Skeletal muscle tissue (tissue), 4 donors: ENCODE measurements around the gene STRN4. TPM values are rescaled to one million over a fixed set of nuclear protein-coding genes. Genes with fewer than 3 reads are reported as not detected.
A peak's percentile ranks its signal among the peaks of the same experiment; 100 is the strongest.
"Not testable (repeated sequence)": the region's sequence is repeated elsewhere in the genome, so short reads cannot be mapped to it uniquely, and the experiment has no call there.

Source experiments
- H3K27ac ChIP-seq: one replicate; pipeline ENCODE4 v1.7.0; 2013; ENCODE audit warnings: mild to moderate bottlenecking, low read depth, low read length, inconsistent platforms
- H3K27me3 ChIP-seq, 3 donors: one replicate each; pipeline ENCODE4 v1.7.0; 2013; ENCODE audit warnings: low read length in 3 of 3; ENCODE audit not compliant: control insufficient read depth in 3 of 3, insufficient read depth in 3 of 3
- H3K36me3 ChIP-seq, 3 donors: one replicate each; pipeline ENCODE4 v1.7.0; 2013; ENCODE audit warnings: low read length in 3 of 3; ENCODE audit not compliant: control insufficient read depth in 3 of 3, insufficient read depth in 3 of 3
- H3K4me1 ChIP-seq, 3 donors: one replicate each; pipeline ENCODE4 v1.7.0; 2013; ENCODE audit warnings: low read length in 3 of 3, mild to moderate bottlenecking in 3 of 3; ENCODE audit not compliant: control insufficient read depth in 3 of 3, insufficient read depth in 3 of 3
- H3K4me3 ChIP-seq, 3 donors: one replicate each; pipeline ENCODE4 v1.7.0; 2013; ENCODE audit warnings: low read length in 3 of 3
- H3K9ac ChIP-seq, 3 donors: one replicate each; pipeline ENCODE4 v1.7.0; 2013; ENCODE audit warnings: low read length in 3 of 3, mild to moderate bottlenecking in 3 of 3, moderate library complexity in 2 of 3, low read depth in 1 of 3
- H3K9me3 ChIP-seq, 3 donors: one replicate each; pipeline ENCODE4 v1.7.0; 2013; ENCODE audit warnings: low read length in 3 of 3; ENCODE audit not compliant: control insufficient read depth in 3 of 3
- total RNA-seq: library from RNA; depleted of rRNA; stranded (reverse); fragments of >200 nt; gene quantifications from one replicate; pipeline ENCODE4 v1.2.3, GENCODE V29; 2014
- donor health status: Osteomylitis.

Gene STRN4
- total RNA-seq, 1 donor from 2014 or later: 28.2 TPM

DNA sequence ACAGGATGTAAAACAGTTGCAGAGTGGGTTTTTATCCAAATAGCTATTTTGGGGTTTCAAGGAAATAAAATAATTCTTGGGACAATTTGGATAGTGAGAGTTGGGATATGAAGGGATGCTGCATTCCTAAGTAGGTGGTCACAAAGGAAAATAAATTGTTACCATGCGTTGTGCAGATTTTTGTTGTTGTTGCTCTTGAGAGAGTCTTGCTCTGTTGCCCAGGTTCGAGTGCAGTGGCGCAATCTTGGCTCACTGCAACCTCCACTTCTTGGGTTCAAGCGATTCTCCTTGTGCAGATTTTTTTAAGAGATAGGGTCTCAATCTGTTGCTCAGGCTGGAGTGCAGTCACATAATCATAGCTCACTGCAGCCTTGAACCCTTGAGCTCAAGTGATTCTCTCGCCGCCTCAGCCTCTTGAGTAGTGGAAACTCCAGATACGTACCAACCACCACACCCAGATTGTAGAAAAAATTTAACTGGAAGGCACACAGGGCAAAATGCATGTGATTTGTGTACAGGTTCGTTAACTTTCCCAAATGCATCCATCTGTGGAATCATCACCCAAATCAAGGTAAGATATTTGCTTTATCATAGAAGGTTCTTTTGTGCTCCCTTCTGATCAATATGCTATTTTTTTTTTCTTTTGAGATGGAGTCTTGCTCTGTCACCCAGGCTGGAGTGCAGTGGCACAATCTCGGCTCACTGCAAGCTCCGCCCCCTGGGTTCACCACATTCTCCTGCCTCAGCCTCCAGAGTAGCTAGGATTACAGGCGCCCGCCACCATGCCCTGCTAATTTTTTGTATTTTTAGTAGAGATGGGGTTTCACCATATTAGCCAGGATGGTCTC is 26.1 kb upstream of the STRN4 start:
- H3K4me1 ChIP-seq: no peaks in the 10 kb centered on the region
- H3K27me3 ChIP-seq: no peaks in the 10 kb centered on the region
- peaks cover 0 to 18% (median 2%) of the 10 kb centered on the region in 3 donors for H3K36me3 ChIP-seq
- H3K9me3 ChIP-seq: no peaks in the 10 kb centered on the region
- no peak overlapping the region for H3K9ac ChIP-seq
- no peak overlapping the region for H3K4me3 ChIP-seq
- no peak overlapping the region for H3K27ac ChIP-seq

DNA sequence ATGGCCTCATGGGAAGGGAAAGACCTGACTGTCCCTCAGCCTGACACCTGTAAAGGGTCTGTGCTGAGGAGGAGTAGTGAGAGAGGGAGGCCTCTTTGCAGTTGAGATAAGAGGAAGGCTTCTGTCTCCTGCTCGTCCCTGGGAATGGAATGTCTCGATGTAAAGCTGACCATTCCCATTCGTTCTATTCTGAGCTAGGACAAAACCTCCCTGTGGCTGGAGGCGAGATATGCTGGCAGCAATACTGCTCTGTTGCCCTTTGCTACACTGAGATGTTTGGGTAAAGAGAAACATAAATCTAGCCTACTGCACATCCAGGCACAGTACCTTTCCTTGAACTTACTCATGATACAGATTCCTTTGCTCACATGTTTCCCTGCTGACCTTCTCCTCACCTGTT is 22.5 kb upstream of the STRN4 start:
- not testable (repeated sequence) for H3K36me3 ChIP-seq, H3K4me1 ChIP-seq, H3K4me3 ChIP-seq, H3K27me3 ChIP-seq, H3K27ac ChIP-seq, H3K9me3 ChIP-seq, H3K9ac ChIP-seq

DNA sequence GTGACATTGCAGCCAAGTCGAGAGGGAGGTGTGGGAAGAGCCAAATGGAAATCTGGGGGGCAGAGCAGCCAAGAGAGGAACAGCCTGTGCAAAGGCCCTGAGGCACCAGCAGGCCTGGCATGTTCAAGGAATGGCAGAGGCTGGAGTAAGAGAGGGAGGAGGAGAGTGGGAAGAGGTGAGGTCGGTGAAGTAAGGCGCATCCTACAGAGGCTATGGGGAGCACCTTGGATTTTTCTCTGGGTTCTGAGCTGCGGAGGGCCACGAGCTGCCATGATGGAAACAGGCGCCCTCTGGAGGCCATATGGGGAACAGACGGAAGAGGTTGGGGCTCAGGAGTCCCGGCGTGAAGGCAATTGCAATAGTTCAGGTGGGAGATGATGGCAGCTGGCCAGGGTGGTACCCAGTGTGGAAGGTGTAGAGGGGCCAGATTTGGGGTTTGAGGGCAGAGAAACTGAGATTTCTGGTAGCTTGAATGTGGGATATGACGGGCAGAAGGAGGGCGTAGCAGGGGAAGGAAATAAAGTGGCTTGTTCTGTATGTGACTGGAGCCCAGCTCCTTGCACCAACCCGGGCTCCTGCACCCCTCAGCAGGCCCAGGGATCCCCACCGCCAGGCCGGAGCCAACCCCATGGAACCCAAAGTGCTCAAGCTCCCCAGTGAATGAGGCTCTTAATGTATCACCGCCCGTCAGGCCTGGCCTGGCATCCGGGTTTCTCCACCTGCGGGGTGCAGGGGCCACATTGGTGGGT is 20.5 kb upstream of the STRN4 start:
- H3K9ac ChIP-seq: no peak overlapping the region
- no peak overlapping the region for H3K27ac ChIP-seq
- H3K36me3 ChIP-seq: no peaks in the 10 kb centered on the region
- no peaks in the 10 kb centered on the region for H3K9me3 ChIP-seq
- no peaks in the 10 kb centered on the region for H3K27me3 ChIP-seq
- H3K4me1 ChIP-seq: no peaks in the 10 kb centered on the region
- no peak overlapping the region for H3K4me3 ChIP-seq

DNA sequence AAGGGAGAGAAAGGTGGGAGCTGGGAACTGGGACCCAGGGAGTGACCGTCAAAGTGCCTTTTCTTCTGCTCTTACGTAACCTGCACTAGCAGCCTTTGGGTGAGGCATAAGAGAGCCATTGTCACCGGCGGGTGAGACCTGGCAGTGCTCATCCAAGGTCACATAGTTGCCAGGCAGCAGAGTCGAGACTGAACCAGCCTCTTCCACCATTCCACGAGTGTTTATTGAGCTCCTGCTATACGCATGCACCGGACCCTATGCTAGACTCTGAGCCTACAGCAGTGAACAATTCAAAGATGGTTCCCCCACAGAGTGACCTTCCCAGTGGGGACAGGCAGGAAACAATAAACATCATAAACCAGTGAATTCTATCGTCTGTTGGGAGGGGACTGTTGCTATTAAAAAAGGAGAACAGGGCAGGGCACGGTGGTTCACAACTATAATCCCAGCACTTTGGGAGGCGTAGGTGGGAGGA is 18.6 kb upstream of the STRN4 start:
- no peaks in the 10 kb centered on the region for H3K36me3 ChIP-seq
- H3K9ac ChIP-seq: no peak overlapping the region
- peaks cover 5 to 7% (median 5%) of the 10 kb centered on the region in 3 donors for H3K4me1 ChIP-seq
- no peaks in the 10 kb centered on the region for H3K9me3 ChIP-seq
- H3K27ac ChIP-seq: no peak overlapping the region
- no peaks in the 10 kb centered on the region for H3K27me3 ChIP-seq
- H3K4me3 ChIP-seq: no peak overlapping the region

DNA sequence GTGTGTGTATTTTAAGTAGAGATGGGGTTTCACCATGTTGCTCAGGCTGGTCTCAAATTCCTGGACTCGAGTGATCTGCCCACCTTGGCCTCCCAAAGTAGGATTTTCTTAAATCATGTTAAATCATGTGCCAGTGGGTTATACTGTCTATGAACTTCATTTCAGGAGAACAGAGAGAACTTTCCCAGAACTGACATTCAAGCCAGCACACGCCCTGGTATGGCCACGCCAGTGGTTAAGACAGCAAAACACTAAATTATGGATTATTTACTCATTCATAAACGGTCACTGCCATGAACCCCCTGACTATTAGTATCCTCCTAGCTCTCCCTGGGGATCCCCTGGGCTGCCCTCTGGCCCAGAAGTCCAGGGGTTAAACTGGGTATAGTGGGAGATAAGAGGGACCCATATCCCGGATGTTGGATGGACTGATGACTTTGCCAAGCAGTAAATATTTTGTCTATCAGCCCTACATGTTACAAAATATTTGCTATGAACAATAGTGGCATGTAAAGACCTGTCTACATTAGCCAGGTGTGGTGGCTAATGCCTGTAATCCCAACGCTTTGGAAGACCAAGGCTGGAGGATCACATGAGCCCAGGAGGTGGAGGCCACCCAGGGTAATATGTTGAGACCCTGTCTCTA is 16.1 kb upstream of the STRN4 start:
- Histone ChIP-seq H3K9ac (no peak overlapping the region), H3K27me3 (no peaks in the 10 kb centered on the region), H3K27ac (no peak overlapping the region), H3K4me3 (no peak overlapping the region), H3K4me1 (peaks cover 9 to 13% (median 12%) of the 10 kb centered on the region in 3 donors), H3K9me3 (no peaks in the 10 kb centered on the region), H3K36me3 (peaks cover 0 to 4% (median 3%) of the 10 kb centered on the region in 3 donors)

DNA sequence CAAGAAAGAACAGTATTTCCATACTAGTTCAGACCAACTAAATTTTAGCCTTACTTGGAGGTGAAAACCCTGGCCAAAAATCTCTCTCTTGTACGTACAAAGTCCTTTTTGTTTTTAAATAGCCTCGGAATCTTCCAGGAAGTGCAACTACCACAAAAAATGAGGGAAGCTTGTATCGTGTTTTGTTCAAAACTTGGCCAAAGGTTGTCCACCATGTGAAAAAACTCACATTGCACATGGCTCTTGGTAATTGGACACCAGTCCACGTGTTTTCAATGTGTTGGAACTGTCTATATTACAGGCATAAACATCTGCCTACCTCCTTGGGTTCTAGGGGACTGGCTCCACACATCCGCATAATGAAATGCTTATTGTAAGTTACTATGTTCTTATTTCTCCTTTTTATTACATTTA is 15.2 kb upstream of the STRN4 start:
- peak overlapping the region; percentile 62 for H3K27ac ChIP-seq
- no peaks in the 10 kb centered on the region for H3K9me3 ChIP-seq
- H3K9ac ChIP-seq: no peak overlapping the region
- H3K27me3 ChIP-seq: no peaks in the 10 kb centered on the region
- H3K4me3 ChIP-seq: no peak overlapping the region
- H3K4me1 ChIP-seq: peaks cover 9 to 13% (median 12%) of the 10 kb centered on the region in 3 donors
- peaks cover 3 to 9% (median 8%) of the 10 kb centered on the region in 3 donors for H3K36me3 ChIP-seq

DNA sequence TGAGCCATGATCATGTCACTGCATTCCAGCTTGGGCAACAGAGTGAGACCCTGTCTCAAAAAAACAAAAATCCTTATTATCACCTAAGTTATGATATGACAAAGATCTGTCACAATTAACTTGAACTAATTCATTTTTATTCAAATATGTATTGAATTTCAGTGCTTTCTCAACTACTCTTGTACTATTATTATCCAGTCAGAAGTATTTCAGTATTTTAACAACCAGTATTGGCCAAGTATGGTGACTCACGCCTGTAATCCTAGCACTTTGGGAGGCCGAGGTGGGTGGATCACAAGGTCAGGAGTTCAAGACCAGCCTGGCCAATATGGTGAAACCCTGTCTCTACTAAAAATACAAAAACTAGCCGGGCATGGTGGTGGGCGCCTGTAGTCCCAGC is 14.6 kb upstream of the STRN4 start:
- not testable (repeated sequence) for H3K9me3 ChIP-seq, H3K4me3 ChIP-seq, H3K9ac ChIP-seq, H3K27me3 ChIP-seq
- Histone ChIP-seq H3K36me3 (peaks cover 6 to 11% (median 8%) of the 10 kb centered on the region in 3 donors), H3K4me1 (peaks cover 9 to 13% (median 12%) of the 10 kb centered on the region in 3 donors), H3K27ac (peak overlapping the region; percentile 62)

DNA sequence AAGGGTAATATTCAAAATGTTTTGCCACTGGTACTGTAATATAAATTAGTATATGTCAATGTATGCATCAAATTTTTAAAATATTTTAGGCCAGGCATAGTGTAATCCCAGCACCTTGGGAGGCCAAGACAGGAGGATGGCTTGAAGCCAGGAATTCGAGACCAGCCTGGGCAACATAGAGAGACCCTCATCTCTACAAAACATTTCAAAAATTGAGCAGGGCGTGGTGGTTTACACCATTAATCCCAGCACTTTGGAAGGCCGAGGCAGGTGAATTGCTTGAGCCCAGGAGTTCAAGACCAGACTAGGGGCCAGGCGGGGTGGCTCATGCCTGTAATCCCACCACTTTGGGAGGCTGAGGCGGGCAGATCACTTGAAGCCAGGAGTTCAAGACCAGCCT is 14.1 kb upstream of the STRN4 start:
- Histone ChIP-seq H3K4me3 (no peak overlapping the region), H3K27me3 (no peaks in the 10 kb centered on the region), H3K27ac (peak overlapping the region; percentile 62), H3K36me3 (peaks cover 6 to 11% (median 8%) of the 10 kb centered on the region in 3 donors), H3K9me3 (no peaks in the 10 kb centered on the region), H3K4me1 (peaks cover 9 to 14% (median 12%) of the 10 kb centered on the region in 3 donors), H3K9ac (no peak overlapping the region)

DNA sequence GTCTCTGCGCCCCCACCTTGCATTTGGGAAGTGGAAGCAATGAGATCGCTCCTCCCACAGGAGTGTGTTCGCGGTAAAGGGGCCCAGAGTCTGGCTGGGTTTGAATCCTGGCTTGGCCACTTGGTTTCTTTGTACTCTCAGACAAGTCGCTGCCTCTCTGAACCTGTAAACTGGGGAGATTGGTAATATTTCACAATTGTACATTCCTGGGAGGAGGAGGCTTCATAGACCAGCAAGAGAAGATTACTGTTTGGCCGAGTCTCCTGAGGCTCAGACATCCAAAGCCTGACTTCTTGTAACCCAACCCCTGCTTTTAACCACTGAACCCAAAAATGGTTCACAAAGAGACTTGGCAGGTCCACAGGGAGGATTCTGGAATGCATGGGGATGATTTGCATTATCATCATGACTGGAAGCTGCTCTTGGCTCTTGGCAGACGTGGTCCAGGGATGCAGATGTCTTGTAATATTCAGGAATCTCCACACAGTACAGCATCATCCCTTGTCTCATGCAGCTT is 13.6 kb upstream of the STRN4 start:
- H3K4me1 ChIP-seq: peaks cover 9 to 16% (median 12%) of the 10 kb centered on the region in 3 donors
- H3K27ac ChIP-seq: peak overlapping the region; percentile 62
- no peak overlapping the region for H3K9ac ChIP-seq
- no peak overlapping the region for H3K4me3 ChIP-seq
- H3K36me3 ChIP-seq: peaks cover 6 to 11% (median 9%) of the 10 kb centered on the region in 3 donors
- no peaks in the 10 kb centered on the region for H3K9me3 ChIP-seq
- H3K27me3 ChIP-seq: no peaks in the 10 kb centered on the region
